Measurements from ENCODE around the gene TEX48.

DNA sequence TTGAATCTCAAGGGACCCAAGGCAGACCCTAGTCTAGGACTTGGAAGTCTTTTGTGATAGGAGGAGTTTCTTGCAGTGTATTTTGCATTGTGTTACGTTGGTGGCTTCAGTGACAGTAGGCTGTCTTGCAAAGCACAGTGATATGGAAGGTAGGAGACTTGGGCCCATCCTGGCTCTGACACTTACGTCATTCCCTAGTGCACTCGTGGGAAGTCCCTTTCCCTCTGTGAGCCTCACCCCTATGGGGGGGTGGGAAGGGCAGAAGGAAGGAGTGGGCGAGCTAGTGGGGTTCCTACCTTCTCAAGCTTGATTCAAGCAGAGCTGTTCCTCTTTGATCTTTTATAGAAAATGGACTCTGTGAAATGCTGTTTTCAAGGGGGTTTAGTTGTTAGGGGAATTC is 15.1 kb downstream of the TEX48 start:
- TF ChIP-seq TAF1 (IDR thresholded peaks at IDR 0.05; ENCODE audit: borderline replicate concordance, insufficient read depth, low read length) (no peak), POLR2AphosphoS5 (IDR thresholded peaks at IDR 0.05; ENCODE audit: low read depth, low read length) (no peak)

Data from PFSK-1 (cell line).